Measurements from ENCODE around the gene RMC1.

The RMC1 gene

DNA sequence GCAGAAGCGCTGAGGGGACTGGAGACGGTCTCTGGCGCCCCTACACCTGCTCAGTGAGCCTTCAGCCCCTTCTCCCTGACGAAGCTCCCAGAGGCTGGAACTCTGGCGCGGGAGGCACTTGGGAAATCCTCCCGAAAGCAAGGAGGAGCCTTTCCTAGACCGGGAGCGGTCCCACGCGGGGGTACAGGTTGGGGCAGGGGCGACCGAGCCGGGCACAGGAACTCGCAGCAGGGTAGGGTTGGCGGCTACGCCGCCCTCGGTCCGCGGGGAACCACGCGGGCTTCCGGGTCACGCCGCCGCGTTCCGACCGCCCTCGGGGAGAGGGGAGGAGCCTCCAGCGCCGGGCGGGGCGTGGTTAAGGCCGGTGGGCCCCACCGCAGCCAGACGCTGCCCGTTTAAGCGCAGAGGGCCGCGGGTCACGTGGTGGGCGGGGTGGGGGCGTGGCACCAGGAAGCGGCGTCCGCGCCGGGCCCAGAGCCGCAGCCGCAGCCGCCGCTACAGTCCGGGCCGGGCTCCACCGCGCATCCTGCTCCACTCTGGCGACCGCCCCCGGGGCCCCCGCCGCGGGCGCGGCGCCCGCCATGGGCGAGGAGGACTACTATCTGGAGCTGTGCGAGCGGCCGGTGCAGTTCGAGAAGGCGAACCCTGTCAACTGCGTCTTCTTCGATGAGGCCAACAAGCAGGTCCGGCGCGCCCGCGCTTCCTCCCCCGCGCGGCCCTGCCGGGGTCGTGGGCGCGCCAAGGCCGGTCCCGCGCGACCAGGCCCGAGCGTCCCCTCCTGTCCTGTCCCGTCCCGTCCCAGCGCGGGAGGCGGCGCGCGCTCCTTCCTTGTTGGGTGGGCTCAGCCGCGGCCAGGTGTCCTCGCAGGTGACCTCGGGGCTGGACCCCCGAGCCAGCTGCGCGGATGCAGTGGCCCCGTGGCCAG, at the start of gene RMC1:
Gene RMC1 (plus strand): TSS at position 474 of the 925 bp plus-strand sequence. CDS start 108 bp downstream, at position 582.
- no peak for TF ChIP-seq CTCF (IDR thresholded peaks at IDR 0.05; ENCODE audit: low read depth, low read length)
- peak within 1 kb of the TSS; percentile 87 for H3K4me3 ChIP-seq (ENCODE audit: low read depth, low read length)

- peak overlapping the region; percentile 87 for H3K4me3 ChIP-seq (ENCODE audit: low read depth, low read length)
- TF ChIP-seq CTCF (IDR thresholded peaks at IDR 0.05; ENCODE audit: low read depth, low read length), result no peak
Observed at GRCh38 chr18:23453680-23454058, 49.6 kb upstream of the RMC1 start.

GRCh38 chr18:23456835-23457234, 46.5 kb upstream of the RMC1 start:
- H3K4me3 ChIP-seq (ENCODE audit: low read depth, low read length), result no peak overlapping the region
- no peak for TF ChIP-seq CTCF (IDR thresholded peaks at IDR 0.05; ENCODE audit: low read depth, low read length)

GRCh38 chr18:23458830-23459529, 44.3 kb upstream of the RMC1 start:
- H3K4me3 ChIP-seq (ENCODE audit: low read depth, low read length), result no peak overlapping the region
- no peak for TF ChIP-seq CTCF (IDR thresholded peaks at IDR 0.05; ENCODE audit: low read depth, low read length)

GRCh38 chr18:23459530-23459921, 43.8 kb upstream of the RMC1 start:
- no peak for TF ChIP-seq CTCF (IDR thresholded peaks at IDR 0.05; ENCODE audit: low read depth, low read length)
- no peak overlapping the region for H3K4me3 ChIP-seq (ENCODE audit: low read depth, low read length)

GRCh38 chr18:23460285-23461273, 42.7 kb upstream of the RMC1 start:
- no peak overlapping the region for H3K4me3 ChIP-seq (ENCODE audit: low read depth, low read length)
- TF ChIP-seq CTCF (IDR thresholded peaks at IDR 0.05; ENCODE audit: low read depth, low read length), result no peak
